Activated naive CD4-positive, alpha-beta T cell treated with anti-CD3 and anti-CD28 coated beads, Interleukin-2, amount 10 ng/mL, durations not matched to agents 7 days and 5 days (primary cell): Measurements from ENCODE around the gene SYTL4.
"Not testable (repeated sequence)": the region's sequence is repeated elsewhere in the genome, so short reads cannot be mapped to it uniquely, and the experiment has no call there.

Source experiments
- CTCF ChIA-PET: fragments of 350-600 bp; sonication (Branson Sonifier 250); formaldehyde crosslinking; loops from one replicate; lab custom pipeline; 2021; ENCODE audit warnings: antibody characterized with exemption; lab: Charles Lee
- DNase-seq: peaks from one replicate; pipeline ENCODE4 v3.0.0-alpha.2; 2020
- H3K27ac Mint-ChIP-seq: one replicate; pipeline ENCODE4 v1.8.0; 2021; ENCODE audit warnings: mild to moderate bottlenecking, moderate library complexity, mixed read lengths
- H3K27me3 Mint-ChIP-seq: one replicate; pipeline ENCODE4 v1.8.0; 2021; ENCODE audit warnings: mild to moderate bottlenecking, mixed read lengths
- H3K36me3 Mint-ChIP-seq: one replicate; pipeline ENCODE4 v1.8.0; 2021; ENCODE audit warnings: mixed read lengths
- H3K4me1 Mint-ChIP-seq: one replicate; pipeline ENCODE4 v1.8.0; 2021; ENCODE audit warnings: mixed read lengths
- H3K4me3 Mint-ChIP-seq: one replicate; pipeline ENCODE4 v1.8.0; 2021; ENCODE audit warnings: mild to moderate bottlenecking, moderate library complexity, mixed read lengths
- H3K9me3 Mint-ChIP-seq: one replicate; pipeline ENCODE4 v1.8.0; 2021; ENCODE audit warnings: mixed read lengths

SYTL4 gene

GRCh38 chrX:100731441-100732281 is at the start of gene SYTL4:
TSS of gene SYTL4 (minus strand) at chrX:100732121. CDS start at chrX:100702037, 30,084 bp downstream.
- Mint-ChIP-seq H3K27me3 (peaks cover 39% of the 10 kb centered on the region), H3K4me3 (no peak within 1 kb of the TSS), H3K9me3 (no peaks in the 10 kb centered on the region), H3K4me1 (no peaks in the 10 kb centered on the region), H3K27ac (no peak within 1 kb of the TSS), H3K36me3 (no peaks in the 10 kb centered on the region)
- no peak for DNase-seq
- CTCF ChIA-PET, result no interaction called here

DNA sequence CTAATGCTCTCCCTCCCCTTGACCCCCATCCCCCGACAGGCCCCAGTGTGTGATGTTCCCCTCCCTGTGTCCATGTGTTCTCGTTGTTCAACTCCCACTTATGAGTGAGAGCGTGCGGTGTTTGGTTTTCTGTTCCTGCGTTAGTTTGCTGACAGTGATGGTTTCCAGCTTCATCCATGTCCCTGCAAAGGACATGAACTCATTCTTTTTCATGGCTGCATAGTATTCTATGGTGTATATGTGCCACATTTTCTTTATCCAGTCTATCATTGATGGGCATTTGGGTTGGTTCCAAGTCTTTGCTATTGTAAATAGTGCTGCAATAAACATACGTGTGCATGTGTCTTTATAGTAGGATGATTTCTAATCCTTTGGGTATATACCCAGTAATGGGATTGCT is 37.5 kb upstream of the SYTL4 start:
- not testable (repeated sequence) for H3K27ac Mint-ChIP-seq, H3K27me3 Mint-ChIP-seq, H3K9me3 Mint-ChIP-seq, H3K36me3 Mint-ChIP-seq, H3K4me3 Mint-ChIP-seq, H3K4me1 Mint-ChIP-seq, DNase-seq
- CTCF ChIA-PET, result interaction anchor here (1.2 to 5.5 kb wide), 6 partner anchors 19 to 97 kb away, joined by 3 to 56 read pairs (median 6); no protein-coding TSS in a partner anchor

- Mint-ChIP-seq H3K27me3 (peaks cover 5% of the 10 kb centered on the region), H3K9me3 (no peaks in the 10 kb centered on the region), H3K4me3 (no peak overlapping the region), H3K36me3 (no peaks in the 10 kb centered on the region), H3K27ac (no peak overlapping the region), H3K4me1 (no peaks in the 10 kb centered on the region)
- CTCF ChIA-PET, result interaction anchor here (0.6 to 5.5 kb wide), 15 partner anchors 9 to 257 kb away, joined by 3 to 56 read pairs (median 4); no protein-coding TSS in a partner anchor
- DNase-seq, result peak; percentile 89
Observed at GRCh38 chrX:100768679-100769338, 36.9 kb upstream of the SYTL4 start.

GRCh38 chrX:100750883-100751282 is 19.0 kb upstream of the SYTL4 start:
- H3K27ac Mint-ChIP-seq, result no peak overlapping the region
- no peaks in the 10 kb centered on the region for H3K9me3 Mint-ChIP-seq
- DNase-seq, result no peak
- CTCF ChIA-PET, result no interaction called here
- H3K4me1 Mint-ChIP-seq, result no peaks in the 10 kb centered on the region
- H3K4me3 Mint-ChIP-seq, result no peak overlapping the region
- H3K36me3 Mint-ChIP-seq, result no peaks in the 10 kb centered on the region
- no peaks in the 10 kb centered on the region for H3K27me3 Mint-ChIP-seq

DNA sequence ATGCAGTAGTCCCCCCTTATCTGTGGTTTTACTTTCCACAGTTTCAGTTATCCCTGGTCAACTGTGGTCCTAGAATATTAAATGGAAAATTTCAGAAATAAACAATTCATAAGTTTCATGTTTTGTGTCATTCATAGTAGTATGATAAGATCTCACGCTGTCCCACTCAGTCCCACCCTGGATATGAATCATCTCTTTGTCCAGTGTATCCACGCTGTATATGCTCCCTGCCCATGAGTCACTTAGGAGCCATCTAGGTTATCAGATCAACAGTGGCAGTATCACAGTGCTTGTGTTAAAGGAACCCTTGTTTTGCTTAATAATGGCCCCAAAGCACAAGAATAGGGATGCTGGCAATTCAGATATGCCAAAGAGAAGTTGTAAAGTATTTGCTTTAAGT is 16.2 kb upstream of the SYTL4 start:
- CTCF ChIA-PET, result no interaction called here
- Mint-ChIP-seq H3K9me3 (no peaks in the 10 kb centered on the region), H3K36me3 (no peaks in the 10 kb centered on the region), H3K27me3 (no peaks in the 10 kb centered on the region), H3K4me1 (no peaks in the 10 kb centered on the region), H3K27ac (no peak overlapping the region), H3K4me3 (no peak overlapping the region)
- no peak for DNase-seq

DNA sequence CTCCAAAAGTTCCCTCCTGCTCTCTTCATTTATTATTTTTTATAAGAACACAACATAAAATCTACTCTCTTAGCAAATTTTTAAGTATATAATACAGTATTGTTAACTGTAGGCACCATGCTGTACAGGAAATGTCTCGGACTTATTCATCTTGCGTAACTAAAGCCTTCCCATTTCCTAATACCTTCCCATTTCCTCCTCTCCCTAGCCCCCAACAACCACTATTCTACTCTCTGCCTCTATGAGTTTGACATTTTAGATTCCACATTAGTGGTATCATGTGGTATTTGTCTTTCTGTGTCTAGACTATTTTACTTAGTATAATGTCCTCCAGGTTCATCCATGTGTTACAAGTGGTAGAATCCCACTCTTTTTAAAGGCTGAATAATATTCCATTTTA is 15.8 kb upstream of the SYTL4 start:
- Mint-ChIP-seq H3K4me1 (no peaks in the 10 kb centered on the region), H3K4me3 (no peak overlapping the region), H3K9me3 (no peaks in the 10 kb centered on the region), H3K27me3 (no peaks in the 10 kb centered on the region), H3K36me3 (no peaks in the 10 kb centered on the region), H3K27ac (no peak overlapping the region)
- CTCF ChIA-PET, result no interaction called here
- no peak for DNase-seq

DNA sequence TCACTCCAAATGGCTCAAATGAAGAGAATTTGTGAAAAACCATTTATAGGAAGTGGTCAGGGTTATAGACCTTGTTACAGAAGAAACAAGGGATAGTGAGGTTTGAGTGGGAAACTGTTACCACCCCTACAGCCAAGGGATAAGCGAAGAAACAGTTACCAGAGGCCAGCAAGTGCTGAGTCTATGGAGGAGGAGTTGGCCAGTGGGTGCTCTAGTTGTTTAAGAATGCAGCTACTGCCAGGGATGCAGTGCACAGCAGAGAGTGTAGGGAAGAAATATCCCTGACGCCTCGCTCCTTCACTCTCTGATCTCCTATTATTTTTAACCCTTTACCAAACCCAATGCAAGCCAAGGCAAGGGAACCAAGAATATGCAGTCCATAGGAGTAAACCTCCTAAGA is 15.2 kb upstream of the SYTL4 start:
- H3K27me3 Mint-ChIP-seq, result no peaks in the 10 kb centered on the region
- H3K9me3 Mint-ChIP-seq, result no peaks in the 10 kb centered on the region
- no peaks in the 10 kb centered on the region for H3K36me3 Mint-ChIP-seq
- CTCF ChIA-PET, result no interaction called here
- H3K4me3 Mint-ChIP-seq, result no peak overlapping the region
- no peak for DNase-seq
- peak overlapping the region; percentile 14 for H3K27ac Mint-ChIP-seq
- no peaks in the 10 kb centered on the region for H3K4me1 Mint-ChIP-seq

DNA sequence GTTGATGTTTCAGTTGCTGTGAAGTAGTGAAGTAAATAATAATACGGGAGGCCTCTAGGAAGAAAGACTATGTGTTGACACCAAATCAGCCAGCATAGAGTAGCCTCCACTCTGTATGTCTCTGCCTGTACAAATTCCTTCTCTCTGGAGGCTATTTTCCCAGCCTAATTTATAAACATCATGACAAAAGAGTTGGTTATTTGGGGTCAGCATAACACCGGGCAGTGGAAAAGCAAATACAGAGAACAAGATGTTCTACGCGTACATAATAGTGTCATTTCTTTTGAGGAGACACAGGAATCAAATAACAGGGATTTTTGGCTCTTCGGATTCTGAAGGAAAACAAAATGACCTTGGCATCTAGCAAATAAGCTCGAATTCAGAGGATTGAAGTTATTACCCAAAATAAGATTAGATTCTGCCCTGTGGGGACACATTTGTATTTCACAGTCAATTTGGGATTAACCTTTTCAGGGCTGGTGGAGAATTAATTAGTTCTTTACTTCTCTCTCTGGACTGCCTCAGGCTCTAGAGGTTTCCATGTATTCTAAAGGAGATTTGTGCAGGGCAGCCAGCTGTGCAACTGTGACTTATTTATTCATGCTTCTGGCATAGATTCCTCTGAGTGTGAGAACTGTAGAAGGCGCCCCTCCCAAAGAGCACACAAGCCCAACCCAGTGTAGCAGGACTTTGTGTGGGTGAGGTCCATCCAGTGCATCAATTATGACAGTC is 14.1 kb upstream of the SYTL4 start:
- Mint-ChIP-seq H3K27me3 (no peaks in the 10 kb centered on the region), H3K4me3 (no peak overlapping the region), H3K9me3 (no peaks in the 10 kb centered on the region), H3K27ac (no peak overlapping the region), H3K4me1 (no peaks in the 10 kb centered on the region), H3K36me3 (no peaks in the 10 kb centered on the region)
- CTCF ChIA-PET, result no interaction called here
- DNase-seq, result no peak

GRCh38 chrX:100745205-100745604 is 13.3 kb upstream of the SYTL4 start:
- no peak overlapping the region for H3K27ac Mint-ChIP-seq
- no peaks in the 10 kb centered on the region for H3K9me3 Mint-ChIP-seq
- CTCF ChIA-PET, result no interaction called here
- no peak overlapping the region for H3K4me3 Mint-ChIP-seq
- DNase-seq, result no peak
- H3K36me3 Mint-ChIP-seq, result no peaks in the 10 kb centered on the region
- no peaks in the 10 kb centered on the region for H3K27me3 Mint-ChIP-seq
- no peaks in the 10 kb centered on the region for H3K4me1 Mint-ChIP-seq

DNA sequence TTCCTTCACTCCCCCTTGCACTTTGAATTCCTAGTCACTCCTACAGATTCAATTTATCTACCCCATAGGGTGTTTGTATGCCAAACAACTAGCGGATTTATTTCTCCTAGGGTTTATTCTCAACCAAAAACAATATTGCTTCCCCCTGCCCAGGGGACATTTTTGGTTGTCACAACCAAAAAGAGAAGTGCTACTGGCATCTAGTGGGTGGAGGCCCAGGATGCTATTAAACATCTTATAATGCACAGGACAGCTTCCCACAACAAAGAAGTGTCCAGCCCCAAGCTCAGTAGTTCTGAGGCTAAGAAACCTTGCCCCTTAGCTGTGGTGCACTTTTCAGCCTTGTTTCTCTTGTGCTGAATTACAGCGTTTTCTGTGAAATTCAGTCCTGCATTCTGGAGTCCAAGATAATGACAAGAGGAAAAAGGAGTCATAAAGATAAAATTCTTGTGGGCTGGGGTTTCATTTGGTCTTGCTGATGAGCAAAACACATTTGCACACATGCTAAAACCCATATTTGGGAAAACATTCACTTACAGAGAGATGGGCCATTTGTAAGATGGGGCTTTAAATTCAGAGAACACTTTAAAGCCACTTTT is 11.2 kb upstream of the SYTL4 start:
- Mint-ChIP-seq H3K36me3 (no peaks in the 10 kb centered on the region), H3K4me3 (no peak overlapping the region), H3K9me3 (no peaks in the 10 kb centered on the region), H3K27ac (no peak overlapping the region), H3K4me1 (no peaks in the 10 kb centered on the region), H3K27me3 (peaks cover under 1% of the 10 kb centered on the region)
- CTCF ChIA-PET, result no interaction called here
- no peak for DNase-seq

- H3K4me3 Mint-ChIP-seq, H3K4me1 Mint-ChIP-seq, H3K27ac Mint-ChIP-seq, CTCF ChIA-PET, H3K9me3 Mint-ChIP-seq, H3K36me3 Mint-ChIP-seq, H3K27me3 Mint-ChIP-seq, DNase-seq: not testable (repeated sequence)
Observed at GRCh38 chrX:100724006-100724405, 7.9 kb downstream of the SYTL4 start.

DNA sequence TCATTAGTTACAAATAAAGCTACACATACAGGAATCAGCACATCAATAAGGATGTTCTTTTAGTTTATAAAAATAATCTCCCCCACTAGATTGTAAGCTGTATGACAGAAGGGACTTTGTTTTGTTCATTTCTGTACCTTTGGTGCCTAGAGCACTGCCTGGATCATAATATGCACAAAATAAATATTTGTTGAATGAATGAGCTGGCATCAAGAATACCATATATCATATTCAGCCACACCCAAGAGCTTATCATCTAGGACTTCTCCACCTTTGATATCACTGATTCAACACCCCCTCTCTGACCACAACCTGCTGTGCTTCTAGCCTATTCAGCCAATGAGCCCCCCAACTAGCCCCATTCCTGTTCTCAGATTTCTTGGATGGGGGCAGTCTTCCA is 10.6 kb downstream of the SYTL4 start:
- no peak overlapping the region for H3K27ac Mint-ChIP-seq
- no peak for DNase-seq
- H3K9me3 Mint-ChIP-seq, result no peaks in the 10 kb centered on the region
- no peak overlapping the region for H3K4me3 Mint-ChIP-seq
- no peaks in the 10 kb centered on the region for H3K36me3 Mint-ChIP-seq
- CTCF ChIA-PET, result no interaction called here
- peaks cover 2% of the 10 kb centered on the region for H3K27me3 Mint-ChIP-seq
- no peaks in the 10 kb centered on the region for H3K4me1 Mint-ChIP-seq

DNA sequence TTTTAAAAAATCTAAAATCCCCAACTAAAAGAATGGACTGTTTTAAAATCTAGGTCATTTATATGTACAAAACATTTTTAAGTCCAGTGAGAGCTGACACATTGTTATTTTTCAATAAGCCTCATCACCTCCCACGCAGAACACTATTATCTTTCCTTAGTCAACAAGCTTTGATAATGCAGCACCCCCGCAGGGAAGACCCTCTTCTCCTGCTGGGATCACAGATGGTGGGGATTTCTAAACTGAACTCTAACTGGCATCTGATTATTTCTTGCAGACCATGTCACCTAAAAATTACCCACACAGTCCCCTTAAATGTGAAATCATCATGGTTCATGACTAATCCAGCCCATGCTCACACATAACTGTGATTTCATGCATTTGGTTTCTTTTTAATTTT is 11.6 kb downstream of the SYTL4 start:
- H3K4me1 Mint-ChIP-seq, result no peaks in the 10 kb centered on the region
- H3K36me3 Mint-ChIP-seq, result no peaks in the 10 kb centered on the region
- DNase-seq, result no peak
- no peak overlapping the region for H3K4me3 Mint-ChIP-seq
- H3K27ac Mint-ChIP-seq, result no peak overlapping the region
- no peaks in the 10 kb centered on the region for H3K9me3 Mint-ChIP-seq
- H3K27me3 Mint-ChIP-seq, result no peaks in the 10 kb centered on the region
- CTCF ChIA-PET, result no interaction called here

DNA sequence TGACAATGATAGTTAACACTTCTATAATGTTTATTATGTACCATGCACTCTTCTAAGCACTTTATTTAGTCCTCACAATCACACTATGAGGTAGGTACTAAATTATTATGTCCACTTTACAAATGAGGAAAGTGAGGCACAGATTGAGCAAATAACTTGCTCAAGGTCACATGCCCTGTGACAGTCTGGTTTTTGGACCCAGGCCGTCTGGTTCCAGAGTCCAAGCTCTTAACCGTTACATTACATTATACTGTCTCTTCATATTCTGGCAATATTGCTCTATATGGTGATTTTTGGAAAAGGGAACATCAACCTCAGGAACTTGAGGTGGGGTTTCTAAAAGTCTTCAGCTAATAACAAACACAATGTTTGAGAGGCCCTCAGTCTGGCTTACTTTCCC is 12.8 kb downstream of the SYTL4 start:
- Mint-ChIP-seq H3K27ac (no peak overlapping the region), H3K36me3 (no peaks in the 10 kb centered on the region), H3K4me3 (no peak overlapping the region), H3K4me1 (no peaks in the 10 kb centered on the region), H3K27me3 (no peaks in the 10 kb centered on the region), H3K9me3 (no peaks in the 10 kb centered on the region)
- CTCF ChIA-PET, result no interaction called here
- no peak for DNase-seq
